Stromal cell of bone marrow (primary cell): ENCODE measurements around the gene PSME2.
A peak's percentile ranks its signal among the peaks of the same experiment; 100 is the strongest.

Experiments
- DNase-seq: peaks from one replicate; pipeline ENCODE4 v3.0.0-alpha.2; 2012; ENCODE audit warnings: low read depth

The PSME2 gene

GRCh38 chr14:24135834-24136683 is 10.4 kb downstream of the PSME2 start, which contains the start of gene PSME1:
TSS of gene PSME1 (plus strand) at chr14:24136194. CDS start at chr14:24136263, 69 bp downstream.
- DNase-seq, result peak; percentile 78

GRCh38 chr14:24135584-24135833 is 10.9 kb downstream of the PSME2 start:
- DNase-seq, result no peak

- DNase-seq, result no peak
Measured at GRCh38 chr14:24133735-24134134, 12.7 kb downstream of the PSME2 start.

- DNase-seq, result no peak
Measured at GRCh38 chr14:24132976-24133375, 13.4 kb downstream of the PSME2 start.

GRCh38 chr14:24132061-24132685 is 14.2 kb downstream of the PSME2 start:
- DNase-seq, result no peak

- no peak for DNase-seq
Measured at GRCh38 chr14:24131549-24131966, 14.9 kb downstream of the PSME2 start.

GRCh38 chr14:24130717-24131548 is 15.5 kb downstream of the PSME2 start:
- DNase-seq, result no peak

GRCh38 chr14:24130380-24130716 is 16.1 kb downstream of the PSME2 start, which contains the start of gene FITM1:
TSS of gene FITM1 (plus strand) at chr14:24130659. CDS start at chr14:24131564, 905 bp downstream.
- no peak for DNase-seq

GRCh38 chr14:24129410-24129998 is 16.9 kb downstream of the PSME2 start:
- no peak for DNase-seq

- DNase-seq, result no peak
Measured at GRCh38 chr14:24127673-24128072, 18.7 kb downstream of the PSME2 start.

- no peak for DNase-seq
Measured at GRCh38 chr14:24126939-24127338, 19.5 kb downstream of the PSME2 start.

- no peak for DNase-seq
Measured at GRCh38 chr14:24123424-24124417, 22.7 kb downstream of the PSME2 start.

- DNase-seq, result no peak
Measured at GRCh38 chr14:24122898-24123297, 23.5 kb downstream of the PSME2 start.

GRCh38 chr14:24122416-24122815 is 24.0 kb downstream of the PSME2 start:
- no peak for DNase-seq

- no peak for DNase-seq
Measured at GRCh38 chr14:24121210-24121609, 25.2 kb downstream of the PSME2 start.

GRCh38 chr14:24119691-24120090 is 26.7 kb downstream of the PSME2 start:
- DNase-seq, result no peak

GRCh38 chr14:24117179-24117578 is 29.2 kb downstream of the PSME2 start:
- no peak for DNase-seq

- no peak for DNase-seq
Measured at GRCh38 chr14:24116128-24116814, 30.1 kb downstream of the PSME2 start.

- DNase-seq, result no peak
Measured at GRCh38 chr14:24115422-24116127, 30.8 kb downstream of the PSME2 start.
